T-helper 1 cell treated with Interleukin-12 subunit alpha and Interleukin-12 subunit beta and Interleukin-4 antibody, amounts not matched to agents 30 μg/mL and 1 μg/mL, for 36 hours (primary cell): ENCODE measurements around the gene SLC16A7.

Experiments used
- H3K27ac Mint-ChIP-seq: one replicate; pipeline ENCODE4 v1.8.0; 2021; ENCODE audit warnings: mild to moderate bottlenecking, mixed read lengths
- H3K27me3 Mint-ChIP-seq: one replicate; pipeline ENCODE4 v1.8.0; 2021; ENCODE audit warnings: low read depth, mixed read lengths
- H3K36me3 Mint-ChIP-seq: one replicate; pipeline ENCODE4 v1.8.0; 2021; ENCODE audit warnings: low read depth, mixed read lengths
- H3K4me1 Mint-ChIP-seq: one replicate; pipeline ENCODE4 v1.8.0; 2021; ENCODE audit warnings: low read depth, mixed read lengths
- H3K4me3 Mint-ChIP-seq: one replicate; pipeline ENCODE4 v1.8.0; 2021; ENCODE audit warnings: mild to moderate bottlenecking, moderate library complexity, mixed read lengths
- H3K9me3 Mint-ChIP-seq: one replicate; pipeline ENCODE4 v1.8.0; 2021; ENCODE audit warnings: mixed read lengths

SLC16A7 gene

GRCh38 chr12:59768031-59768430, 172.2 kb downstream of the SLC16A7 start:
- Mint-ChIP-seq H3K27ac (no peak overlapping the region), H3K4me3 (no peak overlapping the region), H3K36me3 (no peaks in the 10 kb centered on the region), H3K4me1 (no peaks in the 10 kb centered on the region), H3K27me3 (no peaks in the 10 kb centered on the region), H3K9me3 (no peaks in the 10 kb centered on the region)

GRCh38 chr12:59780605-59781135, 184.8 kb downstream of the SLC16A7 start:
- no peak overlapping the region for H3K27ac Mint-ChIP-seq
- no peak overlapping the region for H3K4me3 Mint-ChIP-seq
- H3K36me3 Mint-ChIP-seq: peaks cover 3% of the 10 kb centered on the region
- no peaks in the 10 kb centered on the region for H3K9me3 Mint-ChIP-seq
- no peaks in the 10 kb centered on the region for H3K4me1 Mint-ChIP-seq
- H3K27me3 Mint-ChIP-seq: no peaks in the 10 kb centered on the region

- Mint-ChIP-seq H3K4me1 (no peaks in the 10 kb centered on the region), H3K27ac (no peak overlapping the region), H3K27me3 (no peaks in the 10 kb centered on the region), H3K4me3 (no peak overlapping the region), H3K9me3 (peaks cover 6% of the 10 kb centered on the region), H3K36me3 (no peaks in the 10 kb centered on the region)
Observed at GRCh38 chr12:59787610-59788009, 191.8 kb downstream of the SLC16A7 start.

- Mint-ChIP-seq H3K4me3 (no peak overlapping the region), H3K9me3 (peaks cover 35% of the 10 kb centered on the region), H3K4me1 (no peaks in the 10 kb centered on the region), H3K27me3 (no peaks in the 10 kb centered on the region), H3K36me3 (no peaks in the 10 kb centered on the region), H3K27ac (no peak overlapping the region)
Observed at GRCh38 chr12:59792647-59793046, 196.8 kb downstream of the SLC16A7 start.

GRCh38 chr12:59803735-59804134, 207.9 kb downstream of the SLC16A7 start:
- H3K27ac Mint-ChIP-seq: no peak overlapping the region
- no peak overlapping the region for H3K4me3 Mint-ChIP-seq
- peaks cover 6% of the 10 kb centered on the region for H3K9me3 Mint-ChIP-seq
- H3K4me1 Mint-ChIP-seq: no peaks in the 10 kb centered on the region
- H3K27me3 Mint-ChIP-seq: no peaks in the 10 kb centered on the region
- no peaks in the 10 kb centered on the region for H3K36me3 Mint-ChIP-seq

GRCh38 chr12:59808317-59808910, 212.6 kb downstream of the SLC16A7 start:
- H3K27ac Mint-ChIP-seq: no peak overlapping the region
- no peaks in the 10 kb centered on the region for H3K27me3 Mint-ChIP-seq
- H3K4me1 Mint-ChIP-seq: no peaks in the 10 kb centered on the region
- no peaks in the 10 kb centered on the region for H3K9me3 Mint-ChIP-seq
- H3K4me3 Mint-ChIP-seq: no peak overlapping the region
- no peaks in the 10 kb centered on the region for H3K36me3 Mint-ChIP-seq

- Mint-ChIP-seq H3K4me1 (no peaks in the 10 kb centered on the region), H3K36me3 (no peaks in the 10 kb centered on the region)
Observed at GRCh38 chr12:59811991-59812390, 216.2 kb downstream of the SLC16A7 start.

GRCh38 chr12:59812716-59813115, 216.9 kb downstream of the SLC16A7 start:
- Mint-ChIP-seq H3K9me3 (no peaks in the 10 kb centered on the region), H3K27ac (no peak overlapping the region), H3K4me3 (no peak overlapping the region), H3K36me3 (no peaks in the 10 kb centered on the region), H3K4me1 (no peaks in the 10 kb centered on the region), H3K27me3 (no peaks in the 10 kb centered on the region)

More at GRCh38 chr12:59811991-59812390, 216.2 kb downstream of the SLC16A7 start:
- Mint-ChIP-seq H3K9me3 (no peaks in the 10 kb centered on the region), H3K4me3 (no peak overlapping the region), H3K27me3 (no peaks in the 10 kb centered on the region), H3K27ac (no peak overlapping the region)

- H3K9me3 Mint-ChIP-seq: no peaks in the 10 kb centered on the region
- no peak overlapping the region for H3K27ac Mint-ChIP-seq
- H3K27me3 Mint-ChIP-seq: no peaks in the 10 kb centered on the region
- H3K36me3 Mint-ChIP-seq: no peaks in the 10 kb centered on the region
- H3K4me1 Mint-ChIP-seq: no peaks in the 10 kb centered on the region
- no peak overlapping the region for H3K4me3 Mint-ChIP-seq
Observed at GRCh38 chr12:59820594-59821011, 224.8 kb downstream of the SLC16A7 start.

- no peaks in the 10 kb centered on the region for H3K4me1 Mint-ChIP-seq
- H3K36me3 Mint-ChIP-seq: no peaks in the 10 kb centered on the region
- H3K27ac Mint-ChIP-seq: no peak overlapping the region
- no peaks in the 10 kb centered on the region for H3K9me3 Mint-ChIP-seq
- H3K4me3 Mint-ChIP-seq: no peak overlapping the region
- no peaks in the 10 kb centered on the region for H3K27me3 Mint-ChIP-seq
Observed at GRCh38 chr12:59823567-59823966, 227.7 kb downstream of the SLC16A7 start.

- Mint-ChIP-seq H3K4me1 (no peaks in the 10 kb centered on the region), H3K27me3 (no peaks in the 10 kb centered on the region), H3K36me3 (no peaks in the 10 kb centered on the region), H3K27ac (no peak overlapping the region), H3K4me3 (no peak overlapping the region), H3K9me3 (no peaks in the 10 kb centered on the region)
Observed at GRCh38 chr12:59827767-59828166, 231.9 kb downstream of the SLC16A7 start.

GRCh38 chr12:59828521-59828920, 232.7 kb downstream of the SLC16A7 start:
- Mint-ChIP-seq H3K4me1 (no peaks in the 10 kb centered on the region), H3K27ac (no peak overlapping the region), H3K27me3 (no peaks in the 10 kb centered on the region)

GRCh38 chr12:59833408-59833807, 237.6 kb downstream of the SLC16A7 start:
- Mint-ChIP-seq H3K27me3 (peaks cover 6% of the 10 kb centered on the region), H3K27ac (no peak overlapping the region), H3K4me1 (no peaks in the 10 kb centered on the region), H3K9me3 (no peaks in the 10 kb centered on the region), H3K4me3 (no peak overlapping the region), H3K36me3 (no peaks in the 10 kb centered on the region)

More at GRCh38 chr12:59828521-59828920, 232.7 kb downstream of the SLC16A7 start:
- Mint-ChIP-seq H3K9me3 (no peaks in the 10 kb centered on the region), H3K4me3 (no peak overlapping the region), H3K36me3 (no peaks in the 10 kb centered on the region)

- Mint-ChIP-seq H3K4me1 (no peaks in the 10 kb centered on the region), H3K4me3 (no peak overlapping the region), H3K27me3 (peaks cover 12% of the 10 kb centered on the region), H3K9me3 (no peaks in the 10 kb centered on the region), H3K27ac (no peak overlapping the region), H3K36me3 (no peaks in the 10 kb centered on the region)
Observed at GRCh38 chr12:59834659-59835474, 239.0 kb downstream of the SLC16A7 start.
